Upper lobe of left lung (tissue), 4 donors: ENCODE results near the gene MTRF1.

Experiments used
- CTCF ChIP-seq, 6 experiments: fragments of 450-650 bp in 4 of 6; fragments of 200-600 bp in 2 of 6; sonication (generic) in 2 of 6; IDR thresholded peaks; one replicate each; pipeline ENCODE4 v1.5.1; 2016 to 2019; ENCODE audit warnings: antibody characterized with exemption in 6 of 6
- POLR2A ChIP-seq, 4 donors: fragments of 450-650 bp; IDR thresholded peaks; one replicate each; pipeline ENCODE4 v1.5.1; 2016 to 2017; ENCODE audit warnings: antibody characterized with exemption in 4 of 4, mild to moderate bottlenecking in 2 of 4
- POLR2AphosphoS5 ChIP-seq, 2 donors: sonication (generic); formaldehyde crosslinking; IDR thresholded peaks; one replicate each; pipeline ENCODE4 v1.5.1; 2017; ENCODE audit warnings: antibody characterized with exemption in 2 of 2

GRCh38 chr13:41267106-41267505 is 3.7 kb upstream of the MTRF1 start:
- no peak for TF ChIP-seq CTCF (IDR thresholded peaks at IDR 0.05)
- TF ChIP-seq POLR2AphosphoS5 (IDR thresholded peaks at IDR 0.05): no peak
- no peak for TF ChIP-seq POLR2A (IDR thresholded peaks at IDR 0.05)
